Measurements from ENCODE around the gene PDGFRB.
A peak's percentile ranks its signal among the peaks of the same experiment; 100 is the strongest.

The PDGFRB gene

DNA sequence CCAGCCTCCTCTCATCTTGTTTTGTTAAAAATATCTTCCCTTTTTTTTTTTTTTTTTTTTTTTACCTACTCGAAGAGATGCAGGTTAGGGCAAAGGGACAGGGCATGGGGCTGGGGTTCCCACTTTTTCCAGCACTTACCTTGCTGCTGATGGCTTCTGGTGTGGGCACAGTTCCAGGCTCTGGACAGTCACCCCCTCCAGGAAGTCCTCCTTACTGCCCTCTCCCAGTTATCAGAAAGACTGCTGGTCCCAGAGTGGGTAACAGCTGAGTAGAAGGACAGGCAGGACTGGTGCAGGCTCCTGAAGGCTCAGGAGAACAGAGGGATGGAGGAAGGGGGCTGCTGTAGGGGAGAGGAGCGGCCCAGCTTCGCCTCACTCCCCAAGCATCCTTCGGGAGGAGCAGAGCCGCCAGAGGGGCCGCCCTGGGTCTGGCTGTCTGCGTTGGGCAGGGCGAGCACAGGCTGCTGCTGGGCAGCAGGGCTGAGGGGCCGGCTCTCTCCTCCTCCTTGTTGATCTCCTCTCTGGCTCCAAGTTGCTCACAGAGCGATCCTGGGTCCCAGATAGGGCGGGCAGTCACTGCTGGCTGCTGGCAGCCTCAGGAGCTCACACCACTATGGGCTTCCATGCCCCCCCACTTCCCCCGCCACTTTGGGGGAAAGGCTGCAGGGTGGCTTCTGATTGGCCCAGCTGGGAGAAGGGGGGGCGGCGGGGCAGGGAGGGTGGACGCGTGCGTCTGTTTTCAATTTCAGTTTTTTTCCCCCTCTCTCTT is at the start of gene PDGFRB:
TSS of gene PDGFRB (minus strand) at position 588 of the 769 bp plus-strand sequence. CDS start 18,798 bp downstream, outside the sequence.
- no peak for DNase-seq

DNA sequence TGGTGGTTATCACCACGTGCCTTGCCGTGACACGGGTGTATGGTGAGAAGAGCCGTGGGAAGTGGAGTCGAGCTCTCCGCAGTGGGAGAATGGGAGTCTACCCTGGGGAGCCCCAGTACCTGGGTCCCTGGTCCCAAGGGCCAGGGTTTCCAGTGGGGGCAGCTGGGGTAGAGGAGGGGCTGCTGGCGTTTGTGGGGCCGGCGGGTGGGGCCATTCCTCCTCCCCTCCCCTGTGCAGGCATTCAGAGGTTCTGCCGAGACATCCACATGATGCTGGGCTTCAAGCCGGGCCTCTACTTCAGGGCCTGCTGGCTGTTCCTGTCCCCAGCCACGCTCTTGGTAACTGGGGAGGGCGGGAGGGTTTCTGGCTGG is 48.9 kb upstream of the PDGFRB start:
- DNase-seq = no peak

- DNase-seq = no peak
Observed at GRCh38 chr5:150203832-150204589, 48.4 kb upstream of the PDGFRB start.

GRCh38 chr5:150202501-150202900 is 46.9 kb upstream of the PDGFRB start:
- no peak for DNase-seq

GRCh38 chr5:150197476-150197875 is 41.8 kb upstream of the PDGFRB start:
- DNase-seq = no peak

DNA sequence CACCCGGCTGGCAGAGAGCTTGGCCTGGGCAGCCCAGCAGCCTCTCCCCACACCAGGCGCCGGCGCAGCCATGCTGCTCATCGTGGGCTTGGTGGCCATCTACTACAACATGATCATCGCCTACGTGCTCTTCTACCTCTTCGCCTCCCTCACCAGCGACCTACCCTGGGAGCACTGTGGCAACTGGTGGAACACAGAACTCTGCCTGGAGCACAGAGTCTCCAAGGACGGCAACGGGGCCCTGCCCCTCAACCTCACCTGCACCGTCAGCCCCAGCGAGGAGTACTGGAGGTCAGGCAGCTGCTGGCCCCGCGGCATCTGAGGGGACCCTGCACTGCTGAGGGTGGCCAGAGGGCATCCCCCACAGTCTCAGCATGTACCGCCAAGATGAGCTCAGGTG is 41.3 kb upstream of the PDGFRB start:
- no peak for DNase-seq

- no peak for DNase-seq
Observed at GRCh38 chr5:150196514-150196913, 40.9 kb upstream of the PDGFRB start.

GRCh38 chr5:150195736-150196485 is 40.3 kb upstream of the PDGFRB start:
- DNase-seq = no peak

DNA sequence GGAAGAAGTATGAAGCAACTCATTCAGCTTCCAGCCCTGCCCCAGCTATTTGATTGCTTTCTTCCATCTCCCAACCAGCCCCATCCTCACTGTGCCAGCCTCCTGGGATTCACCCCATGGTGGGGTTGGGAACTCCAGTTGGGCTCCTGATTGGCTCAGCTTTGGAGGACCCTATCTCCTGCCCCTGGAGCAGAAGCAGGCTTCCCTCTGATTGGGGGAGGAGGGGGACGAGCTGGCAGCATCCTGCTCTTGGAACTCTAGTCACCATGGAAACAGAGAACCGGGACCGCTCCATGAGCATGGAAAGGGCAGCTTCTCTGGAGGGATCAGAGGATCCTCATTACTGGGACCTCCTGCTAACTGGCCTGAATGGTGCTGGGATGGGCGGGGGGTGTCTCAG is 36.8 kb upstream of the PDGFRB start:
- no peak for DNase-seq

- DNase-seq = no peak
Observed at GRCh38 chr5:150190987-150191386, 35.3 kb upstream of the PDGFRB start.

DNA sequence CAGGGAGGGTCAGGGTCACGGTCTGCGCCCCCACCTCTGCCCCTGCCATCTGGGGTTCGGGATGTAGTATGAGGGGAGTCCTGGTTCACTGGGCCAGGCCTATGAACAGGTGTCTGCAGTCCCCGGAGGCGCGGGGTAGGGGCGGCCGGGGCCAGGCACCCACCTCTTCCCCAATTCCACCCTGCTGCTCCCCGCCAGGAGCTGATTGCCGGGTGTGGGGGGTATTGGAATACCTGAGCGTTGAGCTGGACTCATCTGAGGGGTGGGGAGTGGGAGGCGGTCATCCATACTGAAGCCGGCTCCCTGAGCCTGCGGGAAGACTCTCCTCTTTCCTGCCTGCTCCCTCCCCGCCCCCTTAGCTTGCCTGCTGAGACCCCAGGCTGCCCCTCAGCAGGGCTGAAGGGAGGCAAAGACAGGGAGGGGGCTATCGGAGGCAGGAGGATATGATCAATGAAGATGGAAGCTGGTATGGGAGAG is 34.9 kb upstream of the PDGFRB start:
- no peak for DNase-seq

GRCh38 chr5:150189728-150190502 is 34.3 kb upstream of the PDGFRB start, which contains the start of gene SLC6A7:
TSS of gene SLC6A7 (plus strand) at chr5:150190062. CDS start at chr5:150190328, 266 bp downstream.
- no peak for DNase-seq

- DNase-seq = no peak
Observed at GRCh38 chr5:150189326-150189725, 33.7 kb upstream of the PDGFRB start.

DNA sequence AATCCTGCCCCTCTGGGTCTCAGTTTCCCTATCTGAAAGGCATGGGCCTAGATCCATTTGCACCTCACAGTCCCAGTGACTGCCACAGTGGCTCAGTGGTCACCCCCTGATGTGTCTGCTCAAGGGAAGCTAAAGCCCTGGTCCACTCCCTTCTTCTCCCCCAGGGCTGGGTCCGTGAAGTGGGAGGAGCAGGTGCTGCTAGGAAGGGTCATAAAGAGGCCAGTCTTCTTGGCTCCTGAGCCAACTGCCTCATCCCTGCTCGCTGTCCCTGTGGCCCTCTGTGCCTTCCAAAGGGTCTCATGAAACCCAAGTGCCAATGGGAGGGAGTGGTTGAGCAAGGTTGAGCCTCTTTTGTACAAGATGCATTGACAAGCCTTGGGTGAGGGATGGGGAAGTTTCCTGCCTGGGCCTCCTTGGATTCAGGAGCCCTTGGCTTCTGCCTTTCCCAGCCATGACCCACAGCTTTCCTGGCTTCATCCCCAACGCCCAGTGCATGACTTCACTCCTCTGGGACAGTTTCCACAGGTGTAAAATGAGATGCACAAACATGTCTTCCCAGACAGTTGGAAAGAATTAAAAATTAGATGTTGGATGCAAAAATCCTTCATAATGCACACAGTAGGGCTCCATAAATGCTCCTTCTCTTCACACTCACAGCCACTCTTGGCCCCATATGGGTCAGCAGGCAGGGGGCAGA is 32.6 kb upstream of the PDGFRB start:
- no peak for DNase-seq

DNA sequence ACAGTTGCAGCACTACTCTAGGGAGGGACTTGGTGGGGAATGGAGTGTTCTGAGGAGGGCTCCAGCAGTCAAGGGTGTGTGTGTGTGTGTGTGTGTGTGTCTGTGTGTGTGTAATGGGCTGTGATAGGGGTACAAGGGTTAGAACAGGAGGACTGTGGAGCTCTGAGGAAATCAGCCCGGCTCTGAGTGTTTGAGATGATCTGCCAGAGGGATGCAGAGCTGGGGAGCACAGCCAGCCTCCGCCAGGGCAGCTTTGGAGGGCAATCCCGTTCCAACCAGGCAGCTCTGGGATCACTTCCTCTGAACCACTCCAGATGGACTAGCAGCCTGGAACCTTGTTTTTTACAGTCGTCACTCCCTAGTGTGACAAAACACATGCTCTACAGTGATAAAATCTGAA is 31.3 kb upstream of the PDGFRB start:
- DNase-seq = peak in 1 of 2 experiments; percentile 82

DNA sequence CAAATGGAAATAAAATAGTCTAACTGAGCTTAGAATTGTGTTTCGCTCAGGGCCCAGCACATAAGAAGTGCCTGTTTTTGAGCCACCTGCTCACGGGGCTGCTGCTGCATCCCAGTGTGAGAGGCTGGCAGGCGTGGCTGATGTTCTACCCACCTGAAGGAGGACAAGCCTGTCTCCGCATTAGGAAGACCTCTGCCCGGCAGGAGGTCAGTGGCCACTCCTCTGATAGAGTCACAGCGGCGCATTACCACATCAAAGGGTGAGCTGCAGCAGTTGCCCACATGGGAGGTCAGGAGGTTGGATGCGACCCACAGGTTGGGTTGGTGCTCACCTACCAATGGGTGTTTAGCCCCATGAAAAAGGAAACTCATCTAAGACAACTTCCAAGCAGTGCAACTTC is 30.5 kb upstream of the PDGFRB start:
- DNase-seq = no peak

- no peak for DNase-seq
Observed at GRCh38 chr5:150184990-150185912, 29.6 kb upstream of the PDGFRB start.

DNA sequence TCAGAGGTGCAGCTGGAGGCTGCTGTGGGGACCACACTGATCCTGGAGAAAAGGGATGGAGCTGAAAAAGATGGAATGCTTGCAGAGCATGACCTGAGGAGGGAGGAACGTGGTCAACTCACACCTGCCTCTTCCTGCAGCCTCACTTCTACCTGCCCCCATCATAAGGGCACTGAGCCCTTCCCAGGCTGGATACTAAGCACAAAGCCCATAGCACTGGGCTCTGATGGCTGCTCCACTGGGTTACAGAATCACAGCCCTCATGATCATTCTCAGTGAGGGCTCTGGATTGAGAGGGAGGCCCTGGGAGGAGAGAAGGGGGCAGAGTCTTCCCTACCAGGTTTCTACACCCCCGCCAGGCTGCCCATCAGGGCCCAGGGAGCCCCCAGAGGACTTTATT is 28.4 kb upstream of the PDGFRB start:
- DNase-seq = no peak

GRCh38 chr5:150183436-150183835 is 27.8 kb upstream of the PDGFRB start:
- DNase-seq = no peak

DNA sequence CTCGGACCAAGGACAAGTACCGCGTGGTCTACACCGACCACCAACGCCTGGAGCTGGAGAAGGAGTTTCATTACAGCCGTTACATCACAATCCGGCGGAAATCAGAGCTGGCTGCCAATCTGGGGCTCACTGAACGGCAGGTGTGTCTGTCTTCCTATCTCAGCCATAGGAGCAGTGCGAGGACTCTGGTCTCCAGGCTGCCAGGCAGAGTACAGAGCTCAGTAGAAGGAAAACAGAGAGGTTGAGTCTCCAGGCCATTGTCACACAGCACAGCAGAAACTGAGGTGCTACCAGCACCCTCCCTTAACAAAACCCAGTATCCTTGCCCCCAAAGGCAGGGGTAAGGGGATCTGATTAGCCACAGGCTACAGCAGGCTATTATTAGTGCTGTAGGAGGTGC is 27.1 kb upstream of the PDGFRB start:
- DNase-seq = no peak
